ENCODE measurements around the gene UBE2Q1.

Gene UBE2Q1

GRCh38 chr1:154503898-154504297 is 54.6 kb downstream of the UBE2Q1 start:
- in situ Hi-C loops (cut with HindIII; ENCODE audit: low pct_ligation_motif_present, low sequenced_read_pairs): no loop called here
- no peaks in the 10 kb centered on the region for H3K36me3 ChIP-seq (replicated peaks)
- peaks cover 85% of the 10 kb centered on the region for H3K27me3 ChIP-seq (replicated peaks)
- DNase-seq: no peak
- no peak overlapping the region for H3K27ac ChIP-seq
- no peak overlapping the region for H3K4me3 ChIP-seq (ENCODE audit: low read depth, low read length)
- no peak for TF ChIP-seq CTCF (IDR thresholded peaks at IDR 0.05; ENCODE audit: low read depth, low read length, missing control alignments)

GRCh38 chr1:154502744-154503115 is 55.7 kb downstream of the UBE2Q1 start:
- Histone ChIP-seq H3K27ac (no peak overlapping the region), H3K4me3 (ENCODE audit: low read depth, low read length) (no peak overlapping the region), H3K36me3 (replicated peaks) (no peaks in the 10 kb centered on the region), H3K27me3 (replicated peaks) (peaks cover 75% of the 10 kb centered on the region)
- no peak for DNase-seq
- in situ Hi-C loops (cut with HindIII; ENCODE audit: low pct_ligation_motif_present, low sequenced_read_pairs): no loop called here
- no peak for TF ChIP-seq CTCF (IDR thresholded peaks at IDR 0.05; ENCODE audit: low read depth, low read length, missing control alignments)

- no peak for DNase-seq
- Histone ChIP-seq H3K4me3 (ENCODE audit: low read depth, low read length) (no peak within 1 kb of the TSS), H3K27ac (no peak within 1 kb of the TSS), H3K27me3 (replicated peaks) (peaks cover 70% of the 10 kb centered on the region), H3K36me3 (replicated peaks) (no peaks in the 10 kb centered on the region)
- no peak for TF ChIP-seq CTCF (IDR thresholded peaks at IDR 0.05; ENCODE audit: low read depth, low read length, missing control alignments)
- in situ Hi-C loops (cut with HindIII; ENCODE audit: low pct_ligation_motif_present, low sequenced_read_pairs): no loop called here
These were observed 56.3 kb downstream of the UBE2Q1 start, which contains the start of the genes SHE and TDRD10 for GRCh38 chr1:154502066-154502743. Gene SHE (minus strand): TSS chr1:154502412. CDS start chr1:154502026, 386 bp downstream. Gene TDRD10 (plus strand): TSS chr1:154502219. CDS start chr1:154506904, 4,685 bp downstream.

GRCh38 chr1:154501423-154502065 is 56.9 kb downstream of the UBE2Q1 start:
- H3K4me3 ChIP-seq (ENCODE audit: low read depth, low read length): no peak overlapping the region
- no peak for TF ChIP-seq CTCF (IDR thresholded peaks at IDR 0.05; ENCODE audit: low read depth, low read length, missing control alignments)
- H3K36me3 ChIP-seq (replicated peaks): no peaks in the 10 kb centered on the region
- H3K27me3 ChIP-seq (replicated peaks): peaks cover 67% of the 10 kb centered on the region
- H3K27ac ChIP-seq: no peak overlapping the region
- no peak for DNase-seq
- in situ Hi-C loops (cut with HindIII; ENCODE audit: low pct_ligation_motif_present, low sequenced_read_pairs): no loop called here

GRCh38 chr1:154500533-154500932 is 57.9 kb downstream of the UBE2Q1 start:
- no peak for TF ChIP-seq CTCF (IDR thresholded peaks at IDR 0.05; ENCODE audit: low read depth, low read length, missing control alignments)
- no peak overlapping the region for H3K27ac ChIP-seq
- peaks cover 66% of the 10 kb centered on the region for H3K27me3 ChIP-seq (replicated peaks)
- DNase-seq: no peak
- no peak overlapping the region for H3K4me3 ChIP-seq (ENCODE audit: low read depth, low read length)
- no peaks in the 10 kb centered on the region for H3K36me3 ChIP-seq (replicated peaks)
- in situ Hi-C loops (cut with HindIII; ENCODE audit: low pct_ligation_motif_present, low sequenced_read_pairs): no loop called here

Data from brain microvascular endothelial cell (primary cell).